Measurements from ENCODE around the gene PPARGC1A. TPM values are rescaled to one million over a fixed set of nuclear protein-coding genes. Genes with fewer than 3 reads are reported as not detected.

The PPARGC1A gene
- total and polyA plus RNA-seq, 4 donors: 7.7 to 34.6 (median 16.3) TPM

- no peaks in the 10 kb centered on the region for H3K9me3 ChIP-seq (ENCODE audit: control insufficient read depth in 4 of 4, low read length in 3 of 4)
Observed at GRCh38 chr4:23931489-23931830, 41.6 kb upstream of the PPARGC1A start.

GRCh38 chr4:23930750-23931488 lies 41.1 kb upstream of the PPARGC1A start:
- 39% methylated on average over 10 of the region's 10 CpGs for WGBS
- no peak overlapping the region for H3K4me3 ChIP-seq (ENCODE audit: low read depth in 1 of 3, low read length in 3 of 3)
- DNase-seq (ENCODE audit: low spot score): no peak
- H3K9me3 ChIP-seq (ENCODE audit: control insufficient read depth in 4 of 4, low read length in 3 of 4): no peaks in the 10 kb centered on the region
- peak overlapping the region in 1 of 2 donors; percentile 33 for H3K9ac ChIP-seq (ENCODE audit: low read depth in 1 of 2, low read length in 2 of 2)
- H3K4me1 ChIP-seq (ENCODE audit: control insufficient read depth in 4 of 4, insufficient read depth in 4 of 4, low read length in 3 of 4): peaks cover 0 to 21% (median 4%) of the 10 kb centered on the region in 4 donors
- peak overlapping the region; percentile 55 to 78 for H3K27ac ChIP-seq (ENCODE audit: low read depth in 1 of 2, low read length in 2 of 2)
- H3K36me3 ChIP-seq (ENCODE audit: control insufficient read depth in 4 of 4, insufficient read depth in 3 of 4, low read depth in 1 of 4, low read length in 3 of 4): no peaks in the 10 kb centered on the region
- H3K27me3 ChIP-seq (ENCODE audit: control insufficient read depth in 4 of 4, insufficient read depth in 4 of 4, low read length in 3 of 4): no peaks in the 10 kb centered on the region
- TF ChIP-seq MAX (IDR thresholded peaks at IDR 0.05): peak; percentile 99
- TF ChIP-seq FOXA2 (IDR thresholded peaks at IDR 0.05): peak; percentile 86
- TF ChIP-seq YY1 (IDR thresholded peaks at IDR 0.05): peak; percentile 87
- TF ChIP-seq HNF4G (IDR thresholded peaks at IDR 0.05): peak; percentile 52
- TF ChIP-seq GABPA (IDR thresholded peaks at IDR 0.05 in 1 of 2, conservative IDR thresholded peaks at IDR 0.05 in 1 of 2): peak in 1 of 2 donors; percentile 30
- peak; percentile 79 to 95 for TF ChIP-seq HNF4A (conservative IDR thresholded peaks at IDR 0.05)
- TF ChIP-seq FOXA1 (IDR thresholded peaks at IDR 0.05): peak; percentile 66
- TF ChIP-seq TAF1 (conservative IDR thresholded peaks at IDR 0.05): no peak
- TF ChIP-seq RXRA (IDR thresholded peaks at IDR 0.05): peak; percentile 98 to 100
- peak in 1 of 2 donors; percentile 79 for TF ChIP-seq EGR1 (IDR thresholded peaks at IDR 0.05; ENCODE audit: low read depth in 2 of 2)
- peak; percentile 67 to 97 for TF ChIP-seq JUND (IDR thresholded peaks at IDR 0.05)
- TF ChIP-seq NR2F2 (IDR thresholded peaks at IDR 0.05): peak; percentile 49
- TF ChIP-seq CTCF (IDR thresholded peaks at IDR 0.05; ENCODE audit: low read depth, low read length, missing input control): no peak
- peak; percentile 95 for TF ChIP-seq ZBTB33 (IDR thresholded peaks at IDR 0.05)
- peak; percentile 96 for TF ChIP-seq SP1 (IDR thresholded peaks at IDR 0.05)

More at GRCh38 chr4:23931489-23931830, 41.6 kb upstream of the PPARGC1A start:
- TF ChIP-seq RAD21 (IDR thresholded peaks at IDR 0.05) (no peak), FOXA2 (IDR thresholded peaks at IDR 0.05) (no peak), HNF4A (conservative IDR thresholded peaks at IDR 0.05) (no peak), TAF1 (conservative IDR thresholded peaks at IDR 0.05) (no peak), CTCF (IDR thresholded peaks at IDR 0.05; ENCODE audit: low read depth, low read length, missing input control) (no peak), NR2F2 (IDR thresholded peaks at IDR 0.05) (no peak), ZBTB33 (IDR thresholded peaks at IDR 0.05) (no peak), GABPA (IDR thresholded peaks at IDR 0.05 in 1 of 2, conservative IDR thresholded peaks at IDR 0.05 in 1 of 2) (no peak), JUND (IDR thresholded peaks at IDR 0.05) (no peak)
- H3K27me3 ChIP-seq (ENCODE audit: control insufficient read depth in 4 of 4, insufficient read depth in 4 of 4, low read length in 3 of 4): no peaks in the 10 kb centered on the region
- WGBS: 61% methylated on average over 2 of the region's 2 CpGs
- H3K9ac ChIP-seq (ENCODE audit: low read depth in 1 of 2, low read length in 2 of 2): no peak overlapping the region
- peak overlapping the region in 1 of 2 donors; percentile 78 for H3K27ac ChIP-seq (ENCODE audit: low read depth in 1 of 2, low read length in 2 of 2)
- no peaks in the 10 kb centered on the region for H3K36me3 ChIP-seq (ENCODE audit: control insufficient read depth in 4 of 4, insufficient read depth in 3 of 4, low read depth in 1 of 4, low read length in 3 of 4)
- no peak overlapping the region for H3K4me3 ChIP-seq (ENCODE audit: low read depth in 1 of 3, low read length in 3 of 3)
- H3K4me1 ChIP-seq (ENCODE audit: control insufficient read depth in 4 of 4, insufficient read depth in 4 of 4, low read length in 3 of 4): peaks cover 0 to 21% (median 4%) of the 10 kb centered on the region in 4 donors
- DNase-seq (ENCODE audit: low spot score): no peak

Data from liver (tissue), 9 donors.